Measurements from ENCODE around the gene EML1. TPM values are rescaled to one million over a fixed set of nuclear protein-coding genes. Genes with fewer than 3 reads are reported as not detected.

The EML1 gene
- total and polyA plus RNA-seq, 2 donors from 2014 or later, result 7.9 to 35.9 TPM

- DNase-seq (no peak), FAIRE-seq (no peak)
- intact Hi-C loops (cut with DNase I), result no loop called here
- H3K9me3 ChIP-seq (ENCODE audit: control insufficient read depth in 2 of 3, insufficient read depth in 1 of 3, low read length in 3 of 3), result peaks cover 0 to 2% (median 0%) of the 10 kb centered on the region in 3 donors
- no peak overlapping the region for H3K4me3 ChIP-seq (ENCODE audit: low read length in 3 of 3)
- no peak overlapping the region for H3K27ac ChIP-seq (ENCODE audit: low read depth in 2 of 2, low read length in 2 of 2)
- no peaks in the 10 kb centered on the region for H3K27me3 ChIP-seq (ENCODE audit: control insufficient read depth, insufficient read depth, low read length)
- TF ChIP-seq CTCF (IDR thresholded peaks at IDR 0.05; ENCODE audit: borderline replicate concordance, extremely low read depth, insufficient read depth), result no peak
- H3K4me1 ChIP-seq (ENCODE audit: control insufficient read depth in 2 of 3, insufficient read depth in 2 of 3, low read depth in 1 of 3, low read length in 3 of 3), result peaks cover 0 to 11% (median 0%) of the 10 kb centered on the region in 3 donors
- no peak overlapping the region for H3K9ac ChIP-seq (ENCODE audit: low read length in 3 of 3)
- no peaks in the 10 kb centered on the region for H3K36me3 ChIP-seq (ENCODE audit: control insufficient read depth in 2 of 3, insufficient read depth in 3 of 3, low read length in 3 of 3)
These were observed 157.9 kb downstream of the EML1 start for GRCh38 chr14:99951085-99951484.

- FAIRE-seq, result no peak
- TF ChIP-seq CTCF (IDR thresholded peaks at IDR 0.05; ENCODE audit: borderline replicate concordance, extremely low read depth, insufficient read depth), result no peak
- Histone ChIP-seq H3K4me3 (ENCODE audit: low read length in 3 of 3) (no peak overlapping the region), H3K27ac (ENCODE audit: low read depth in 2 of 2, low read length in 2 of 2) (no peak overlapping the region), H3K4me1 (ENCODE audit: control insufficient read depth in 2 of 3, insufficient read depth in 2 of 3, low read depth in 1 of 3, low read length in 3 of 3) (peaks cover 0 to 9% (median 0%) of the 10 kb centered on the region in 3 donors), H3K9ac (ENCODE audit: low read length in 3 of 3) (no peak overlapping the region), H3K27me3 (ENCODE audit: control insufficient read depth, insufficient read depth, low read length) (no peaks in the 10 kb centered on the region), H3K36me3 (ENCODE audit: control insufficient read depth in 2 of 3, insufficient read depth in 3 of 3, low read length in 3 of 3) (no peaks in the 10 kb centered on the region), H3K9me3 (ENCODE audit: control insufficient read depth in 2 of 3, insufficient read depth in 1 of 3, low read length in 3 of 3) (peaks cover 0 to 2% (median 0%) of the 10 kb centered on the region in 3 donors)
- intact Hi-C loops (cut with DNase I), result no loop called here
- no peak for DNase-seq
These were observed 158.8 kb downstream of the EML1 start for GRCh38 chr14:99952039-99952438.

- H3K4me3 ChIP-seq (ENCODE audit: low read length in 3 of 3), result no peak overlapping the region
- peaks cover 0 to 2% (median 0%) of the 10 kb centered on the region in 3 donors for H3K9me3 ChIP-seq (ENCODE audit: control insufficient read depth in 2 of 3, insufficient read depth in 1 of 3, low read length in 3 of 3)
- H3K9ac ChIP-seq (ENCODE audit: low read length in 3 of 3), result no peak overlapping the region
- TF ChIP-seq CTCF (IDR thresholded peaks at IDR 0.05; ENCODE audit: borderline replicate concordance, extremely low read depth, insufficient read depth), result no peak
- DNase-seq, result no peak
- no peaks in the 10 kb centered on the region for H3K27me3 ChIP-seq (ENCODE audit: control insufficient read depth, insufficient read depth, low read length)
- H3K4me1 ChIP-seq (ENCODE audit: control insufficient read depth in 2 of 3, insufficient read depth in 2 of 3, low read depth in 1 of 3, low read length in 3 of 3), result peaks cover 0 to 8% (median 0%) of the 10 kb centered on the region in 3 donors
- intact Hi-C loops (cut with DNase I), result no loop called here
- H3K36me3 ChIP-seq (ENCODE audit: control insufficient read depth in 2 of 3, insufficient read depth in 3 of 3, low read length in 3 of 3), result no peaks in the 10 kb centered on the region
- FAIRE-seq, result no peak
- no peak overlapping the region for H3K27ac ChIP-seq (ENCODE audit: low read depth in 2 of 2, low read length in 2 of 2)
These were observed 159.2 kb downstream of the EML1 start for GRCh38 chr14:99952453-99952852.
